A673 (cell line): ENCODE data around the gene GDF15. TPM values are rescaled to one million over a fixed set of nuclear protein-coding genes. Genes with fewer than 3 reads are reported as not detected.

ENCODE experiments used
- BruUV-seq: library from RNA; stranded (reverse); fragments of 400-500 nt; replicated peaks from 2 replicates; lab custom pipeline; 2021; lab: Mats Ljungman, UMichigan
- CTCF ChIA-PET: fragments of 300-600 bp; sonication (Branson Sonifier 250); formaldehyde crosslinking; loops from one replicate; lab custom pipeline; 2022; ENCODE audit warnings: antibody characterized with exemption; lab: Charles Lee
- POLR2A ChIA-PET: fragments of 300-600 bp; sonication (Branson Sonifier 250); formaldehyde crosslinking; loops from one replicate; lab custom pipeline; 2022; ENCODE audit warnings: antibody characterized with exemption; ENCODE audit not compliant: low non-redundant PET; lab: Charles Lee
- DNase-seq: peaks from one replicate; pipeline ENCODE4 v3.0.0-alpha.2; 2015; ENCODE audit warnings: low spot score
- H3K27ac ChIP-seq: fragments of 200-600 bp; sonication (generic); 2 replicates; pipeline ENCODE4 v1.5.1; 2016; ENCODE audit warnings: mixed run types, low read depth, mild to moderate bottlenecking, mixed read lengths, antibody characterized with exemption, low read length; ENCODE audit not compliant: poor library complexity, severe bottlenecking
- H3K27me3 ChIP-seq: fragments of 200-600 bp; sonication (generic); replicated peaks from 2 replicates; pipeline ENCODE4 v1.6.1; 2017; ENCODE audit warnings: mixed run types, low read depth, mild to moderate bottlenecking, mixed read lengths, antibody characterized with exemption, low read length; ENCODE audit not compliant: insufficient read depth, poor library complexity
- H3K36me3 ChIP-seq: fragments of 200-600 bp; sonication (generic); 2 replicates; pipeline ENCODE4 v1.6.1; 2016; ENCODE audit warnings: mixed run types, mild to moderate bottlenecking, mixed read lengths, antibody characterized with exemption, low read length; ENCODE audit not compliant: insufficient read depth, poor library complexity, severe bottlenecking
- H3K4me1 ChIP-seq: fragments of 200-600 bp; sonication (generic); 2 replicates; pipeline ENCODE4 v1.6.1; 2017; ENCODE audit warnings: mixed run types, mild to moderate bottlenecking, mixed read lengths, antibody characterized with exemption, low read length; ENCODE audit not compliant: insufficient read depth, poor library complexity, severe bottlenecking
- H3K4me3 ChIP-seq: fragments of 200-600 bp; sonication (generic); 2 replicates; pipeline ENCODE4 v1.5.1; 2016; ENCODE audit warnings: low read depth, mixed run types, mild to moderate bottlenecking, mixed read lengths, low read length; ENCODE audit not compliant: poor library complexity, severe bottlenecking
- H3K9me3 ChIP-seq: fragments of 200-600 bp; sonication (generic); 2 replicates; pipeline ENCODE4 v1.6.1; 2016; ENCODE audit warnings: mixed run types, low read depth, mild to moderate bottlenecking, mixed read lengths, antibody characterized with exemption, low read length; ENCODE audit not compliant: poor library complexity, severe bottlenecking
- CTCF ChIP-seq: fragments of 300-800, 200-600 bp; sonication (generic); conservative IDR thresholded peaks from 2 replicates; pipeline ENCODE4 v1.5.1; 2017; ENCODE audit warnings: low read depth, mild to moderate bottlenecking, antibody characterized with exemption, low read length, moderate library complexity, mixed read lengths
- EZH2 ChIP-seq: fragments of 200-600 bp; sonication (generic); IDR thresholded peaks from 2 replicates; pipeline ENCODE4 v1.6.1; 2017; ENCODE audit warnings: borderline replicate concordance, low read depth, mild to moderate bottlenecking, mixed read lengths, antibody characterized with exemption, low read length; ENCODE audit not compliant: poor library complexity, severe bottlenecking
- intact Hi-C: fragments of 100-400 bp; cut with micrococcal nuclease; formaldehyde crosslinking; loops from one replicate; pipeline ENCODE4 v1.10.0; 2022; ENCODE audit not compliant: unreplicated experiment
- total RNA-seq: library from RNA; stranded (reverse); gene quantifications from 2 replicates; pipeline ENCODE4 v1.2.3, GENCODE V29; 2021

The GDF15 gene
- total RNA-seq, 1 experiment from 2014 or later: 4.0 TPM

- Histone ChIP-seq H3K27ac (peak overlapping the region; percentile 99), H3K9me3 (no peaks in the 10 kb centered on the region), H3K36me3 (peaks cover 2% of the 10 kb centered on the region), H3K27me3 (no peaks in the 10 kb centered on the region), H3K4me3 (peak overlapping the region; percentile 88), H3K4me1 (peaks cover 79% of the 10 kb centered on the region)
- POLR2A ChIA-PET: no interaction called here
- BruUV-seq: no TSS peak
- intact Hi-C loops: no loop called here
- CTCF ChIA-PET: no interaction called here
- no peak for DNase-seq
- TF ChIP-seq EZH2 (no peak), CTCF (no peak)
These were observed 35.5 kb downstream of the GDF15 start for GRCh38 chr19:18421371-18421959.

- intact Hi-C loops: no loop called here
- peak overlapping the region; percentile 10 for H3K4me3 ChIP-seq
- no peaks in the 10 kb centered on the region for H3K9me3 ChIP-seq
- DNase-seq: no peak
- no peak for TF ChIP-seq CTCF
- TF ChIP-seq EZH2: no peak
- peaks cover 2% of the 10 kb centered on the region for H3K36me3 ChIP-seq
- POLR2A ChIA-PET: no interaction called here
- H3K27me3 ChIP-seq: no peaks in the 10 kb centered on the region
- CTCF ChIA-PET: no interaction called here
- BruUV-seq: no TSS peak
- H3K4me1 ChIP-seq: peaks cover 76% of the 10 kb centered on the region
- H3K27ac ChIP-seq: peak overlapping the region; percentile 99
These were observed 36.7 kb downstream of the GDF15 start for GRCh38 chr19:18422530-18423191.

- no peak for DNase-seq
- Histone ChIP-seq H3K4me3 (peak overlapping the region; percentile 17), H3K36me3 (peaks cover 5% of the 10 kb centered on the region), H3K27me3 (no peaks in the 10 kb centered on the region), H3K4me1 (peaks cover 76% of the 10 kb centered on the region), H3K27ac (peak overlapping the region; percentile 99), H3K9me3 (no peaks in the 10 kb centered on the region)
- TF ChIP-seq CTCF (no peak), EZH2 (no peak)
- intact Hi-C loops: no loop called here
- ChIA-PET POLR2A (interaction anchor here (0.6 kb wide), 1 partner anchor 13 kb away, joined by 3 read pairs; no protein-coding TSS in a partner anchor), CTCF (no interaction called here)
- BruUV-seq: no TSS peak
These were observed 37.5 kb downstream of the GDF15 start for GRCh38 chr19:18423258-18424020.
